Activated CD4-positive, alpha-beta T cell treated with anti-CD3 and anti-CD28 coated beads for 36 hours (primary cell): ENCODE results near the gene ERLIN1. TPM values are rescaled to one million over a fixed set of nuclear protein-coding genes. Genes with fewer than 3 reads are reported as not detected.
A peak's percentile ranks its signal among the peaks of the same experiment; 100 is the strongest.

Experiments
- ATAC-seq: fragments of 200-7000 bp; cut with Tn5 transposase; one replicate; pipeline ENCODE4 v1.10.0; 2021; ENCODE audit warnings: mild to moderate bottlenecking, moderate library complexity
- CTCF ChIA-PET: fragments of 350-600 bp; sonication (Branson Sonifier 250); formaldehyde crosslinking; loops from one replicate; lab custom pipeline; 2021; ENCODE audit warnings: antibody characterized with exemption; lab: Charles Lee
- POLR2A ChIA-PET: fragments of 350-600 bp; sonication (Branson Sonifier 250); formaldehyde crosslinking; loops from one replicate; lab custom pipeline; 2021; ENCODE audit warnings: antibody characterized with exemption, inconsistent platforms; lab: Charles Lee
- DNase-seq: peaks from one replicate; pipeline ENCODE4 v3.0.0-alpha.2; 2020
- H3K27ac Mint-ChIP-seq: one replicate; pipeline ENCODE4 v1.8.0; 2021; ENCODE audit warnings: mixed read lengths
- H3K27me3 Mint-ChIP-seq: one replicate; pipeline ENCODE4 v1.8.0; 2021; ENCODE audit warnings: mixed read lengths
- H3K36me3 Mint-ChIP-seq: one replicate; pipeline ENCODE4 v1.8.0; 2021; ENCODE audit warnings: low read depth, mixed read lengths
- H3K4me1 Mint-ChIP-seq: one replicate; pipeline ENCODE4 v1.8.0; 2021; ENCODE audit warnings: mixed read lengths
- H3K4me3 Mint-ChIP-seq: one replicate; pipeline ENCODE4 v1.8.0; 2021; ENCODE audit warnings: mild to moderate bottlenecking, moderate library complexity, mixed read lengths
- H3K9me3 Mint-ChIP-seq: one replicate; pipeline ENCODE4 v1.8.0; 2021; ENCODE audit warnings: low read depth, mixed read lengths
- intact Hi-C, 2 experiments: fragments of 100-400 bp; cut with DNase I in 1 of 2; cut with micrococcal nuclease in 1 of 2; formaldehyde crosslinking; loops; one replicate each; pipeline versions ENCODE4 v1.14.2 to v1.15.1; 2022 to 2024; cut with DNase I, micrococcal nuclease
- total RNA-seq, 2 experiments: library from RNA; stranded (reverse); gene quantifications; one replicate each; pipeline ENCODE4 v1.2.3, GENCODE V29; 2021

The ERLIN1 gene
- total RNA-seq, 2 experiments from 2014 or later = 15.2 to 18.7 TPM

GRCh38 chr10:100151723-100152300 is 34.0 kb downstream of the ERLIN1 start:
- no peak for DNase-seq
- Mint-ChIP-seq H3K27ac (no peak overlapping the region), H3K9me3 (no peaks in the 10 kb centered on the region), H3K27me3 (no peaks in the 10 kb centered on the region), H3K4me3 (no peak overlapping the region), H3K4me1 (peaks cover 55% of the 10 kb centered on the region), H3K36me3 (peaks cover 51% of the 10 kb centered on the region)
- no peak for ATAC-seq
- CTCF ChIA-PET = interaction anchor here (0.9 kb wide), 1 partner anchor 12 kb away, joined by 3 read pairs; no protein-coding TSS in a partner anchor
- intact Hi-C loops = no loop called here
- POLR2A ChIA-PET = no interaction called here

- Mint-ChIP-seq H3K27me3 (peaks cover 7% of the 10 kb centered on the region), H3K36me3 (peaks cover 27% of the 10 kb centered on the region), H3K4me3 (no peak overlapping the region), H3K9me3 (no peaks in the 10 kb centered on the region), H3K4me1 (peaks cover 35% of the 10 kb centered on the region), H3K27ac (peak overlapping the region; percentile 82)
- CTCF ChIA-PET = interaction anchor here (1.1 to 1.8 kb wide), 3 partner anchors 8 to 35 kb away, joined by 3 to 7 read pairs (median 3); no protein-coding TSS in a partner anchor
- POLR2A ChIA-PET = interaction anchor here (0.6 to 1.0 kb wide), 3 partner anchors 154 to 910 kb away, joined by 3 read pairs; no protein-coding TSS in a partner anchor
- intact Hi-C loops = loop anchor here (1.0 to 5.0 kb wide), 7 partner anchors 20 to 276 kb away; partner anchors contain the start of gene ERLIN1 (in 1 of the 2)
- ATAC-seq = peak; percentile 97
- peak; percentile 77 for DNase-seq
Observed at GRCh38 chr10:100148353-100149211, 37.2 kb downstream of the ERLIN1 start.

GRCh38 chr10:100146875-100147650 is 38.8 kb downstream of the ERLIN1 start:
- POLR2A ChIA-PET = no interaction called here
- Mint-ChIP-seq H3K9me3 (no peaks in the 10 kb centered on the region), H3K4me3 (no peak overlapping the region), H3K4me1 (peaks cover 29% of the 10 kb centered on the region), H3K27ac (peak overlapping the region; percentile 15), H3K27me3 (peaks cover 10% of the 10 kb centered on the region), H3K36me3 (peaks cover 17% of the 10 kb centered on the region)
- DNase-seq = no peak
- ATAC-seq = no peak
- CTCF ChIA-PET = no interaction called here
- intact Hi-C loops = loop anchor here in 1 of 2 experiments (5.0 kb wide), 1 partner anchor 275 kb away; no protein-coding TSS in a partner anchor

- H3K36me3 Mint-ChIP-seq = peaks cover 10% of the 10 kb centered on the region
- ATAC-seq (no peak), DNase-seq (no peak)
- ChIA-PET CTCF (no interaction called here), POLR2A (no interaction called here)
- intact Hi-C loops = loop anchor here in 1 of 2 experiments (5.0 kb wide), 1 partner anchor 274 kb away; no protein-coding TSS in a partner anchor
- H3K9me3 Mint-ChIP-seq = no peaks in the 10 kb centered on the region
- H3K4me3 Mint-ChIP-seq = no peak overlapping the region
- H3K27me3 Mint-ChIP-seq = peaks cover 13% of the 10 kb centered on the region
- H3K27ac Mint-ChIP-seq = no peak overlapping the region
- H3K4me1 Mint-ChIP-seq = peaks cover 29% of the 10 kb centered on the region
Observed at GRCh38 chr10:100146398-100146797, 39.4 kb downstream of the ERLIN1 start.

GRCh38 chr10:100143756-100144155 is 42.1 kb downstream of the ERLIN1 start:
- Mint-ChIP-seq H3K27ac (no peak overlapping the region), H3K27me3 (peaks cover 22% of the 10 kb centered on the region), H3K4me1 (peaks cover 12% of the 10 kb centered on the region), H3K9me3 (no peaks in the 10 kb centered on the region), H3K4me3 (no peak overlapping the region), H3K36me3 (no peaks in the 10 kb centered on the region)
- DNase-seq (no peak), ATAC-seq (no peak)
- intact Hi-C loops = no loop called here
- CTCF ChIA-PET = interaction anchor here (1.7 kb wide), 1 partner anchor 28 kb away, joined by 3 read pairs; no protein-coding TSS in a partner anchor
- POLR2A ChIA-PET = no interaction called here

GRCh38 chr10:100141446-100142087 is 44.3 kb downstream of the ERLIN1 start:
- no peak overlapping the region for H3K27ac Mint-ChIP-seq
- DNase-seq = no peak
- ChIA-PET POLR2A (interaction anchor here (0.6 kb wide), 1 partner anchor 461 kb away, joined by 4 read pairs; no protein-coding TSS in a partner anchor), CTCF (no interaction called here)
- H3K27me3 Mint-ChIP-seq = peaks cover 28% of the 10 kb centered on the region
- no peaks in the 10 kb centered on the region for H3K4me1 Mint-ChIP-seq
- intact Hi-C loops = no loop called here
- no peak overlapping the region for H3K4me3 Mint-ChIP-seq
- ATAC-seq = no peak
- H3K9me3 Mint-ChIP-seq = no peaks in the 10 kb centered on the region
- H3K36me3 Mint-ChIP-seq = no peaks in the 10 kb centered on the region

- no peaks in the 10 kb centered on the region for H3K36me3 Mint-ChIP-seq
- CTCF ChIA-PET = interaction anchor here (0.7 to 1.3 kb wide), 4 partner anchors 9 to 294 kb away, joined by 3 to 4 read pairs (median 3); no protein-coding TSS in a partner anchor
- intact Hi-C loops = no loop called here
- POLR2A ChIA-PET = no interaction called here
- H3K27me3 Mint-ChIP-seq = peaks cover 29% of the 10 kb centered on the region
- H3K9me3 Mint-ChIP-seq = peaks cover 7% of the 10 kb centered on the region
- no peak overlapping the region for H3K27ac Mint-ChIP-seq
- DNase-seq (no peak), ATAC-seq (no peak)
- H3K4me3 Mint-ChIP-seq = no peak overlapping the region
- no peaks in the 10 kb centered on the region for H3K4me1 Mint-ChIP-seq
Observed at GRCh38 chr10:100140070-100140469, 45.8 kb downstream of the ERLIN1 start.

- H3K4me3 Mint-ChIP-seq = no peak overlapping the region
- CTCF ChIA-PET = no interaction called here
- no peak for DNase-seq
- H3K9me3 Mint-ChIP-seq = peaks cover 10% of the 10 kb centered on the region
- H3K4me1 Mint-ChIP-seq = no peaks in the 10 kb centered on the region
- H3K27ac Mint-ChIP-seq = no peak overlapping the region
- no peak for ATAC-seq
- H3K27me3 Mint-ChIP-seq = peaks cover 31% of the 10 kb centered on the region
- POLR2A ChIA-PET = no interaction called here
- no peaks in the 10 kb centered on the region for H3K36me3 Mint-ChIP-seq
- intact Hi-C loops = no loop called here
Observed at GRCh38 chr10:100138921-100139496, 46.8 kb downstream of the ERLIN1 start.

GRCh38 chr10:100135486-100135885 is 50.3 kb downstream of the ERLIN1 start:
- Mint-ChIP-seq H3K9me3 (peaks cover 10% of the 10 kb centered on the region), H3K4me3 (no peak overlapping the region), H3K27ac (no peak overlapping the region), H3K4me1 (no peaks in the 10 kb centered on the region), H3K27me3 (peaks cover 19% of the 10 kb centered on the region), H3K36me3 (no peaks in the 10 kb centered on the region)
- intact Hi-C loops = no loop called here
- DNase-seq = no peak
- ChIA-PET POLR2A (no interaction called here), CTCF (no interaction called here)
- ATAC-seq = no peak

GRCh38 chr10:100133801-100134200 is 52.0 kb downstream of the ERLIN1 start:
- intact Hi-C loops = no loop called here
- H3K9me3 Mint-ChIP-seq = peaks cover 10% of the 10 kb centered on the region
- H3K4me1 Mint-ChIP-seq = no peaks in the 10 kb centered on the region
- H3K4me3 Mint-ChIP-seq = no peak overlapping the region
- H3K36me3 Mint-ChIP-seq = no peaks in the 10 kb centered on the region
- POLR2A ChIA-PET = no interaction called here
- H3K27ac Mint-ChIP-seq = no peak overlapping the region
- H3K27me3 Mint-ChIP-seq = peaks cover 16% of the 10 kb centered on the region
- no peak for DNase-seq
- CTCF ChIA-PET = interaction anchor here (0.6 kb wide), 1 partner anchor 521 kb away, joined by 3 read pairs; no protein-coding TSS in a partner anchor
- ATAC-seq = no peak
